Measurements from ENCODE around the gene HECTD1.
"Not testable (repeated sequence)": the region's sequence is repeated elsewhere in the genome, so short reads cannot be mapped to it uniquely, and the experiment has no call there.

HECTD1 gene

DNA sequence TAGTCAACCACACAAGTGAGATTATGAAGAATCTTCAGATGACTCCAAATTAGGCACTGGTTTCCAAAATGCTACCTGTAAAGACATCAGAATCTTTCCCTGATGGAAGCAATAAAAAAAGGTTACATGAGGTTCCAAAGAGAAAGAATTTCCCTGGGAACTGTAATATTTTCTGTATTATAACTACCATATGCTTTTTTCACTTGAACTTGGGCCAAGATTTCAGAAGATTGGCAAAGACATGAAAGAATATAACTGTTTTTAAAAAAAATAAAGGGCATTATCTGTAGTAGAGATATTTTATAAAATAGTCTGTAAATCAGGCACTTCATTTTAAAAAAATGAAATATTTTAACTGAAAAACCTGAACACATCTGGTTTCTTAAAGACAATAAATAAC, 12.9 kb downstream of the HECTD1 start:
- DNase-seq (ENCODE audit: low read depth): no peak

DNA sequence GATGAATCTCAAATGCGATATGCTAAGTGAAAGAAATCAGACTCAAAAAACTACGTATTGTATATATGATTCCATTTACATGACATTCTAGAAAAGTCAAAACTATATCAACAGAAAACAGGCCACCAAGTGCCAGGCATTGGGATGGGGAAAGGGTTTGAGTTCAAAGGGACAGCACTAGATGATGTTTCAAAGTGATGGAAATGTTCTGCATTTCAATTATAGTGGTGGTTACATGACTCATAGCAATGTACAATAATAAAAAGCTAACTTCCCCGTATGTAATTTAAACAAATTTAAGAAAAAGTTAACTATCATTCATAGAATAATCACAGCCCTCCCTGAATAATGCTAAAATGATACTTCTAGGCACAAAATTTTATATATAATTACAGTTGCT, 13.5 kb downstream of the HECTD1 start:
- no peak for DNase-seq (ENCODE audit: low read depth)

DNA sequence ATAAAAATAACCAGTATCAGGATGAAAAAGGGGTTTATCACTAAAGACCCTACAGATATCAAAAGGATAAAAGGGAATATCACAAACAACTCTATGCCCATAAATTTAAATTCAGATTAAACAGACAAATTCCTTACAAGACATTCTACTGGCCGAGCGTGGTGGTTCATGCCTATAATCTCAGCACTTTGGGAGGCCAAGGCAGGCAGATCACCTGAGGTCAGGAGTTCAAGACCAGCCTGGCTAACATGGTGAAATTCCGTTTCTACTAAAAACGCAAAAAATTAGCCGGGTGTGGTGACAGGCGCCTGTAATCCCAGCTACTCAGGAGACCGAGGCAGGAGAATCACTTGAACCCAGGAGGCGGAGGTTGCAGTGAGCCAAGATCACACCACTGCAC, 15.0 kb downstream of the HECTD1 start:
- DNase-seq (ENCODE audit: low read depth): not testable (repeated sequence)

DNA sequence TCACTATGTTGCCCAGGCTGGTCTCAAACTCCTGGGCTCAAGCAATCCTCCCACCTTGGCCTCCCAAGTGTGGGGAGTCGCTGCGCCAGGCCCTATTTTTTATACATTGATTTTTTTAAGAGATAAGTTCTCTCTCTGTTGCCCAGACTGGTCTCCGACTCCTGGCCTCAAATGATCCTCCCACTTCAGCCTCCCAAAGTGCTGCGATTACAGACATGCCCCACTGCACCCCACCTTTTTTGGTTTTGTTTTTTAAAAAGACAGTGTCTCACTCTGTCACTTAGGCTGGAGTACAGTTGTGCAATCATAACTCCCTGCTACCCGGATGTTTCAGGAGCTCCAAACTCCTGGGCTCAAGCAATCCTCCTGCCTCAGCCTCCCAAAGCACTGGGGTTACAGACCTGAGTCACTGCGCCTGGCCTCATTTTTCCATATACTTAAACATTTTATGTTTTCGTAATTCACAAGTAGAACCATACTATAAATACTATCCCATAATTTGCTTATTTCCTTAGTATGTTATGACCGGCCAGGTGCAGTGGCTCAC, 16.8 kb downstream of the HECTD1 start:
- DNase-seq (ENCODE audit: low read depth): no peak

DNA sequence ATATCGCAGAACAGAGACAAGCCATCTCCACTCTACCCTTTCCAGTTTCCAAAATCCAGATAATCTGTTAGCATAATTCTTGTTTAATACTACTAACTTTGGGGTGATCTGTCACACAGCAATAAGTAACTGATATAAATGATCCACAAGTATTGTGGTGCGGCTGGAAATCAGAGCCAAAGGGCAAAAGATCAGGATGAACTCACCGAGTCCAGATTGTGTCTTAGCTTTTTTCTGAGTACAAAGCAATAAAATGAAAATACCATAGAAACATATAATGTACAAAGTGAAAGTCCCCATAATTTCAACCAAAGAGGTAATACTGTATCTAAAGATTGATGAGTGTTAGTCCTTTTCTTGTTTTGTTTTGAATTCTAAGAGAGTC, 17.4 kb downstream of the HECTD1 start:
- no peak for DNase-seq (ENCODE audit: low read depth)

DNA sequence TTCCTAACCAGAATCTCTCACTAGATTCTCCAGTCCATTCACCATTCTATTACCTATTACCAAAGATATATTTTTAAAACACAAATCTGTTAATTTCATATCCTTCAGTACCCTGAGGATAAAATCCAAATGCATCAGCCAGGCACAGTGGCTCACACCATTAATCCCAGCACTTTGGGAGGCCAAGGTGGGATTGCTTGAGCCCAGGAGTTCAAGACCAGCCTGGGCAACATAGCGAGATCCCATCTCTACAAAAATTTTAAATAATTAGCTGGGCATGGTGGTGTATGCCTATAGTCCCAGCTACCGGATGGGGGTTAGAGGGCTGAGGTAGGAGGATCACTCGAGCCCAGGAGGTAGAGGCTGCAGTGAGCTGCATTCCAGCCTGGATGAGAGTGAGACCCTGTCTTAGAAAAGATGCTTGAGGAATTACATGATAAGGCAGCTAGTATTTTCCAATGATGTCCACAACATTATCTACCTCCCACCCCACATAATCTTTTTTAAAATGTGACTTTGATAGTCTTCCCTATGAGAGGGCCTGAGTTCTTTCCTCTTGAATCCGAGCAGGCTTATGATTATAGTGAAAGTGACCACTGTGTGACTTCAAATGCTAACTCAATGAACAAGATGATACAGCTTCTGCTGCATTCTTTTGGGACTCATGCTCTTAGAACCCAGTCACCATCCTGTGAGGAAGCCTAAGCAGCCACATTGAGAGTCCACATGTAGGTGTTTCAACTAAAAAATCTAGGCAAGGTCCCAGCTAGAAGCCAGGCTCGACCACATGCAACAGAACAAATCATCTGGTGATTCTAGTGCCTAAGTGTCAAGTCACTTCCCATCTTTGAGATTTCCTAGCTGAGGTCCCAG, 18.0 kb downstream of the HECTD1 start:
- no peak for DNase-seq (ENCODE audit: low read depth)

DNA sequence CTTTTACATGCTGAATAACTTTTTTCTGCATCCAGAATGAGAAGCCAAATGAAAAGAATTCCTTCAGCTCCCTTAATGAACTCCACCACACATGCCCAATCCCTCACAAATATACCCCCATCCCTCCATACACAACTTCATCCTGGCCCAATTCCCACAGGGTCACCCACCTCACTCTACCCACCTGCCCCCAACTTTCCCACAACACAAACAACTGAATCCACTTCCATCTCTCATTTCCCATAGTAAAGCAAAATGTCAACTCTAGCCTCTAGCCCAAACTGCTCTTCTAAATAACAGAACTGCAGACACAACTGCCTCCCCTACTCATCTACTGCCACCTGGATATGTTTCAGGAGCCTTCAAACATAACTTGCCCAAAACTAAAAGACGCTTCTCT, 18.8 kb downstream of the HECTD1 start:
- DNase-seq (ENCODE audit: low read depth): no peak

DNA sequence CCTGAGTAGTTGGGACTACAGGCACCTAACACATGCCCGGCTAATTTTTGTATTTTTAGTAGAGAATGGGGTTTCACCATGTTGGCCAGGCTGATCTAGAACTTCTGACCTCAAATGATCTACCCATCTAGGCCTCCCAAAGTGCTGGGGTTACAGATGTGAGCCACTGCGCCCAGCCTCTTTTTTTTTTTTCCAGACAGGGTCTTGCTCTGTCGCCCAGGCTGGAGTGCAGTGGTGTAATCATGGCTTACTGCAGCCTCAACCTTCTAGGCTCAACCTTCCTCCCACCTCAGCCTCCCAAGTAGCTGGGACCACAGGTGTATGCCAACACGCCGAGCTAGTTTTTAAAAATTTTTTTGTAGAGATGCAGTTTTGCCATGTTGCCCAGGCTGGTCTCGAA, 25.6 kb downstream of the HECTD1 start:
- DNase-seq (ENCODE audit: low read depth): not testable (repeated sequence)

DNA sequence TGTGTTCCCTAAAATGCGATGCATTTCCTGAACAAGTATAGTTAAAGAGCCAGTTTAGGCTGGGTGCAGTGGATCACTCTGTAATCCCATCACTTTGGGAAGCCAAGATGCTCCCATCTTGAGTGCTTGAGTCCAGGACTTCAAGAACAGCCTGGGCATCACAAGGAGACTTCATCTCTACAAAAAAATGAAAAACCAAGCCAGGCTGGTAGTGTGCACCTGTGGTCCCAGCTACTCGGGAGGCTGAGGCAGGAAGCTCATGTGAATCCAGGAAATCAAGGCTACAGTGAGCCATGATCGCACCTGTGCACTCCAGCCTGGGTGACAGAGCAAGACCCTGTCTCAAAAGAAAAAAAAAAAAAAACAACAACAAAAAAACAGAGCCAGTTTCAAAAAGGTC, 26.3 kb downstream of the HECTD1 start:
- no peak for DNase-seq (ENCODE audit: low read depth)

DNA sequence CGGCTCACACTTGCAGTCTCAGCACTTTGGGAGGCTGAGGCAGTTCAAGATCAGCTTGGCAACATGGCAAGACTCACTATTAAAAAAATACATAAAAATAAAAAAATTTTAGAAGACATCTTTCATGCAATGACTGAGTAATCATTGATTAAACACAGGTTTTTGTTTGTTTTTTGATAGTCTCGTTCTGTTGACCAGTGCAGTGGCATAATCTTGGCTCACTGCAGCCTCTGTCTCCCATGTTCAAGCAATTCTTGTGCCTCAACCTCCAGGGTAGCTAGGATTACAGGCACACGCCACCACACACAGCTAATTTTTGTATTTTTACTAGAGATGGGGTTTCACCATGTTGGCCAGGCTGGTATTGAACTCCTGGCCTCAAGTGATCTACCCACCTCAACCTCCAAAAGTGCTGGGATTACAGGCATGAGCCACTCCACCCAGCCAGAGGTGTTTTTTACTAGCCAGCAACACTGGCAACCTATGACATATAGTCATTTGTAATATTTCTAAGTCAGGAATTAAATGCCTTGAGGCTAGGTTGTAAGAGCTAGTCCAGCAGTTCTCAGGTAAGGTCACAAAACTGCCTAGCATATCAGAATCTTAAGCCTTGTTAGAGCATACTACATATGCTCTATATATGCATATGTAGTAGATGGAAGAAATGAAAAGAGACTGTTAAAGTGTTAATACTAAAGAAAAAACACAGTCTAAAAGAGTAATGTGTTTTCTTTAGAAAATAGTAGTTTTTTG, 27.1 kb downstream of the HECTD1 start:
- DNase-seq (ENCODE audit: low read depth): no peak

DNA sequence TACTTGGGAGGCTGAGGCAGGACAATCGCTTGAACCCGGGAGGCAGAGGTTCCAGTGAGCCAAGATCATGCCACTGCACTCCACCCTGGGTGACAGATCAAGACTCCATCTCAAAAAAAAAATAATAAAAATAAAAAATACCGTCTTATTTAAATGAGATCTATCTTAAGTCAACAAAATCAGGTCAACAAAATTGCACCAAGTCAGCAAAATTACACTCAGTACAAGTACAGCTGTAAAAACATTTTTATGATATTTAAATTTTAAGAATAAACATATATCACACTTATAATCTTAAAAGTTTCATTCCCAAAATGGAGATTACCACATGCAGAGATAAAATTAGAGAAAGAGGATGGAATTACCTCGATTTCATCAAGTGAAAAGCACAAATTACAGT, 33.2 kb downstream of the HECTD1 start:
- DNase-seq (ENCODE audit: low read depth): no peak

DNA sequence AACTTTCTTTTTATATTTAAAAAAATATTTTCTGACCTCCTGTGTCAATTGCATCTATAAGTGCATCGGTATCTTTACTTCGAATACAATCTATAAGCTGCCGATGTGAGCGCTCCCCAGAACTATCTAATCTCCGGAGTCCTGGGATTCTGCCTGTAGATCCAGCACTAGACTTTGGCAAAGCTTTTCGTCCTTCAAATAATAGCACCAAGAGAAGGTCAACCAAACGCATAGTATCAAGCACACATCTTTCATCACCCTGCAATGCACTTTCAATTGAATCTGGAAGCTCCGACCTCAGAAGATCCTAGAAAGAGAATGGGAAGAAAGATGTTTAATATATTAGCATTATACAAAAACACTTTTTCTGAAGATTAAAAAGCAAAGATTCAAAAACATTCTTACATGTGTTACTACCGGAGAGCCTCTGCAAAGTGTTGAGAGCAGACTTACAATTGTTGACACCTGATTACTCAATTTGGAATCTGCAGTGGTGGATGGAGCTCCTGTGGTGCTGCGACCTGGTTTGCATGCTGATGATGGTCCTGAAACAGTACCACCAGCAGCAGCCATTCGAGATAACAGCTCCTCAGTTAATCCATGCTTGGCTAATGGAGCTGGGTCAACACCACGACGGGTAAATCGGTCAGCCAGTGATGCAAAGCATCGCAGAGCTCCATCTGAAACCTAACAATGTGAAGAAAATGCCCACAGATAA, 34.3 kb downstream of the HECTD1 start:
- DNase-seq (ENCODE audit: low read depth): no peak

DNA sequence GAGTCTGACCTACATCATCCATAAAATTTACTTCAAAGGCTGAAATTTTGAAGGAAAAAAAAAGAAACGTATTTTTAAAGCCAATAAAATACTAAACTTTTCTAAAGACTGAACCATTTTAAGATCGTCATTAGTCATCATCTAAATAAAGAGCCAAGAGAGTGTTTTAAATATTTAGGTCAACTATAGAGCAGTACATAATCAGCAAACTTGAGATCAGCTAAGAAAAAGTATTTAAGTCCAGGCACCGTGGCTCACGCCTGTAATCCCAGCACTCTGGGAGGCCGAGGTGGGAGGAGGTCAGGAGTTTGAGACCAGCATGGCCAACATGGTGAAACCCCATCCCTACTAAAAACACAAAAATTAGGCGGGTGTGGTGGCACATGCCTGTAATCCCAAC, 35.5 kb downstream of the HECTD1 start:
- no peak for DNase-seq (ENCODE audit: low read depth)

DNA sequence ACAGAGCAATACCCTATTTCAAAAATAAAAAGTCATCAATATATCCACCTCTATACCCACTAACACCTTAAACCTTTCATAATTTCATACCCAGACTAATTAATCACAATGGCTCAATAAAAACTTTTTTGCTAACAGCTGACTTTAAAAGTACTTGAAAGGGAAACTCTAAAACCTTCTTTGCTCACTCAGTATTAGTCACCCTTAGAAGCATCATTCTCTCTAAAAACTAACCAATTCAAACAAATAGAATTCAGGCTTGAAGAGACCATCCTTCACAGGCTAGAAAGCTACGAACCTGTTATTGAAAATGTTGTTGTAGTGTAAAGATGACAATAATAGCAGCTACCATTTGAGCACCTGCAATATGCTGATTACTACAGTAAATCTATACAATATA, 37.2 kb downstream of the HECTD1 start:
- DNase-seq (ENCODE audit: low read depth): no peak

DNA sequence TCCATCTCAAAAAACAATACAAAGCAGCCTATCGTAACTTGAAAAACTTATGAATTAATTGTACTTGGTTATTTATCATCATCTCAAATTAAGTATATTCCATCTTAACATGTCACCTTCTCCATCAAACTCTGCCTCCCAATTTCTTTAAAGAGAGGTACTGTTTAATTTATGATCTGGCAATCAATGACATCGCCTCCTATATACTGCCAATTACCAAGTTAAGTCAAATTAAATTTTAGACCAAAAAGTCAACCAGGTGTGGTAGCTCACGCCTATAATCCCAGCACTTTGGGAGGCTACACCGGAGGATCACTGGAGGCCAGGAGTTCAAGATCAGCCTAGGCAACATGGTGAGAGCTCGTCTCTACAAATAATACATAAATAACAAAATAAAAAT, 37.7 kb downstream of the HECTD1 start:
- DNase-seq (ENCODE audit: low read depth): no peak

DNA sequence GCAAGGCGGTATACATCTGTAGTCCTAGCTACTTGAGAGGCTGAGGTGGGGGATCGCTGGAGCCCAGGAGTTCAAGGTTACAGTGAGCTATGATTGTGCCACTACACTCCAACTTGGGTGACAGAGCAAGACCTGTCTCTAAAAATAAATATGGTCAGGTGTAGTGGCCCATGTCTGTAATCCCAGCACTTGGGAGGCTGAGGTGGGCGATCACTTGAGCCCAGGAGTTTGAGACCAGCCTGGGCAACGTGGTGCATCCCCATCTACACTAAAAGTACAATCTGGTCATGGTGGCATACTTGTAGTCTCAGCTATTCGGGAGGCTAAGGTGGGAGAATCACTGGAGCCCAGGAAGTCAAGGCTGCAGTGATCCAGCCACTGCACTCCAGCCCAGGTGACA, 40.6 kb downstream of the HECTD1 start:
- DNase-seq (ENCODE audit: low read depth): no peak

DNA sequence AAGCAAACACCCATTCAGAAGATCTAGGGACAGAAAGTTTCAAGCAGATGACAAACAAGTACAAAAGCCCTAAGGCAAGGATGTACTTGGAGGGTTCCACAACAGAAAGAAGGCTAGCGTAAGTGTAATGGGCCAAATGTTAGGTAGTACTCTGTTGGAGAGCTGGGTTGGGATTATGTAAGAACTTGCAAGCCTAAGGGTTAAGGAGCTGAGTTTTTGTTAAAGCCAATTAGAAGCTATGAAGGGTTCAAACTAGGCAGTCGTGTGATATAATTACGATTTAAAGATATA, 41.4 kb downstream of the HECTD1 start:
- DNase-seq (ENCODE audit: low read depth): no peak

DNA sequence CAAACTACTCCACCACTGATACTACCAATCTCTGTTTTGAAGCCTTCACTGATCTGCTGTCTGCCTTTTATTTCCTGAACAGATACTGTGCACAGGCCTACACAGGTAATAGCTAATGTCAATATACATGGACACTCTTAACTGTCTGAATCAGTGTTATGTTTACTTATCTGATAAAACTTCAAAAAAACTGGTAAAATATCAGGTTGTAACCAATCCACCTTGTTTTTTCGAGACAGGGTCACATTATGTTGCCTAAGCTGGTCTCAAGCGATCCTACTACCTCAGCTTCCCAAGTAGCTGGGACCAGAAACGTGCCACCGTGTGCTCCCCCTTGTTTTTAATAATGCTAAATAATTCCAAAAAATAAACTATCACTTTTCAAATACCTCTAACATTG, 43.5 kb downstream of the HECTD1 start:
- no peak for DNase-seq (ENCODE audit: low read depth)

DNA sequence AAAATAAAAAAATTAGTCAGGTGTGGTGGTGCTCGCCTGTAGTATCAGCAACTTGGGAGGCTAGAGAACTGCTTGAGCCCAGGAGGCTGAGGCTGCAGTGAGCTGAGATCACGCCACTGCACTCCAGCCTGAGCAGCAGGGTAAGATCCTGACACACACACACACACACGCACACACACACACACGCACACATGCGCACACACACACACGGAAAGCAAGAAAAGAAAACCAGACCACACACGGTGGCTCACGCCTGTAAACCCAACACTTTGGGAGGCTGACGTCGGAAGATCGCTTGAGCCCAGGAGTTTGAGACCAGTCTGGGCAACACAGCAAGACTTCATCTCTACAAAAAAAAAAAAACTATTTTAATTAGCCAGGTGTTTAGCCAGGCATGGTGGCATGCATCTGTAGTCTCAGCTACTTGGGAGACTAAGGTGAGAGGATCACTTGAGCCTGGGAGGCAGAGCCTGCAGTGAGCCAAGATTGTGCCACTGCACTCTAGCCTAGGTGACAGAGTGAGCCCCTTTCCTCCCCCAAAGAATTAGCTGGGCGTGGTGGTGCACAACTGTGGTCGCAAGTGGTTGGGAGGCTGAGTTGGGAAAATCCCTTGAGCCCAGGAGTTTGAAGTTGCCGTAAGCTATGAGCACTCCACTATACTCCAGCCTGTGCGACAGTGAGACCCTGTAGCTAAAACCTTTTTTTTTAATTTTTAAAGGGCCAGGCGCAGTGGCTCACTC, 44.5 kb downstream of the HECTD1 start:
- no peak for DNase-seq (ENCODE audit: low read depth)

DNA sequence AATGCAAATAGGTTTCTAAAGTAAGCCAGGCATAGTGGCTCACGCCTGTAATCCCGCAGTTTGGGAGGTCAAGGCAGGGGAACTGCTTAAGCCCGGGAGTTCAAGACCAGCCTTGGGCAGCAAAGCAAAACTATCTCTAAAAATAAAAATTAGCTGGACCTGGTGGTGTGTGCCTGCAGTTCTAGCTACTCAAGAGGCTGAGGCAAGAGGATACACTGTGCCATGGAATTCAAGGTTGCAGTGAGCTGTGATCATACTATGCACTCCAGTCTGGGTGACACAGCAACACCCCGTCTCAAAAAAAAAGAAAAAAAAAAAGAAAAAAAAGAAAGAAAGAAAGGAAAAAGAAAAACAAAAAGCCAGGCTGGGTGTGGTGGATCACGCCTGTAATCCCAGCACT, 46.3 kb downstream of the HECTD1 start:
- DNase-seq (ENCODE audit: low read depth): no peak

DNA sequence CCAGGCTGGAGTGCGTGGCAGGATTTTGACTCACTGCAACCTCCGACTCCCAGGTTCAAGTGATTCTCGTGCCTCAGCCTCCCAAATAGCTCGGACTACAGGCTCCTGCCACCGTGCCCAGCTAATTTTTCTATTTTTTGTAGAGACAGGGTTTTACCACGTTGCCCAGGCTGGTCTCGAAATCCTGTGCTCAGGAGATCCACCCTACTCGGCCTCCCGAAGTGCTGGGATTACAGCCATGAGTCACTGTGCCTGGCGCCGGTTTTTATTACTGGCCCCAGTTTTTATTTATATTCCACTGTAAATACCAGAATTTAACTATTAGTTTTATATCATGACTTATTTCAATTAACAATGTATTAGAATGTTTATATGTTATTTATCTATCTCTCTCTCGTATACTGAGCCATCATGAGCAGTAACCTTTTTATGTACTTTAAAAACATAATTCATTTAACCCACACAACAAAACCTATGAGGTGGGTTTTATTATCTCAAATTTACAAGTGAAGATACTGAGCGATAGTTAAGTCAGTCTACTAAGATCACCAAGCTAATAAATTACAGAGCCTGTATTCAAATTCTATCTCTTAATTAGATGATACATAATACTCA, 47.8 kb downstream of the HECTD1 start:
- no peak for DNase-seq (ENCODE audit: low read depth)

DNA sequence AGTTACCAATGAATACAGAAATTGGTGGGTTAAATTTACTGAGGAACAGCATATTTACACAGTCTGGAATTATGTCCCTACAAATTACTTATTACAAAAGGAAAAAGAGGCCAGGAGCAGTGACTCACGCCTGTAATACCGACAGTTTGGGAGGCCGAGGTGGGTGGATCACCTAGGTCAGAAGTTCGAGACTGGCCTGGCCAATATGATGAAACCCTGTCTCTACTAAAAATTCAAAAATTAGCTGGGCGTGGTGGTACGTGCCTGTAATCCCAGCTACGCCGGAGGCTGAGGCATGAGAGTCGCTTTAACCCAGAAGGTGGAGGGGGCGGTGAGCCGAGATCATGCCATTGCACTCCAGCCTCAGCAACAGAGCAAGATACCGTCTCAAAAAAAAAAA, 52.6 kb downstream of the HECTD1 start:
- no peak for DNase-seq (ENCODE audit: low read depth)
